Measurements from ENCODE around the gene TEAD4. TPM values are rescaled to one million over a fixed set of nuclear protein-coding genes. Genes with fewer than 3 reads are reported as not detected.

Gene TEAD4
- total and polyA plus RNA-seq, 2 experiments from 2014 or later, result 68.1 to 145 TPM

DNA sequence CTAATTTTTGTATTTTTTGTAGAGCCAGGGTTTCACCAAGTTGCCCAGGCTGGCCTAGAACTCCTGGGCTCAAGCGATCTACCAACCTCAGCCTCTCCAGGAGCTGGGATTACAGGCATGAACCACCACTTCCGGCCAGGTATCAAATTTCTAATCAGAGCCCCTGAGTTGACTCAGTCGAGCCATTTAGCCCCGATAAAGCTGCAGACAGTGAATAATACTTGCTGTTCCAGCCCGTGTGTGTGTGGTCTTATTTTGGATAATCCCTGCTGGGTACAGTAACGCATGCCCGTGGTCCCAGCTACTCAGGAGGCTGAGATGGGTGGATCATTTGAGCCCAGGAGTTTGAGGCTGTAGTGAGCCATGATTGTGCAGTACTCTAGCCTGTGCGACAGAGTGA, 57.0 kb downstream of the TEAD4 start:
- Histone ChIP-seq H3K4me3 (no peak overlapping the region), H3K4me2 (no peak overlapping the region), H3K79me2 (replicated peaks; ENCODE audit: insufficient read depth) (no peaks in the 10 kb centered on the region), H3K9me2 (ENCODE audit: insufficient read depth) (no peaks in the 10 kb centered on the region), H2AFZ (no peak overlapping the region), H4K20me1 (replicated peaks; ENCODE audit: insufficient read depth) (peaks cover 9% of the 10 kb centered on the region), H3K27ac (ENCODE audit: low read depth) (peak overlapping the region; percentile 59), H3K4me1 (ENCODE audit: insufficient read depth) (no peaks in the 10 kb centered on the region), H3K36me3 (ENCODE audit: insufficient read depth) (peaks cover 7% of the 10 kb centered on the region), H3F3A (replicated peaks; ENCODE audit: low read depth) (0 out of 2 replicates have a peak, but pooled peaks cover 11% of the 10 kb centered on the region), H3K27me3 (ENCODE audit: insufficient read depth) (no peaks in the 10 kb centered on the region)
- TF ChIP-seq JUNB (IDR thresholded peaks at IDR 0.05; ENCODE audit: unreplicated experiment), result no peak
- TF ChIP-seq STAT1 (IDR thresholded peaks at IDR 0.05; ENCODE audit: unreplicated experiment), result no peak
- TF ChIP-seq EZH2 (IDR thresholded peaks at IDR 0.05; ENCODE audit: low read depth, unreplicated experiment), result no peak
- TF ChIP-seq, protein P1, sequence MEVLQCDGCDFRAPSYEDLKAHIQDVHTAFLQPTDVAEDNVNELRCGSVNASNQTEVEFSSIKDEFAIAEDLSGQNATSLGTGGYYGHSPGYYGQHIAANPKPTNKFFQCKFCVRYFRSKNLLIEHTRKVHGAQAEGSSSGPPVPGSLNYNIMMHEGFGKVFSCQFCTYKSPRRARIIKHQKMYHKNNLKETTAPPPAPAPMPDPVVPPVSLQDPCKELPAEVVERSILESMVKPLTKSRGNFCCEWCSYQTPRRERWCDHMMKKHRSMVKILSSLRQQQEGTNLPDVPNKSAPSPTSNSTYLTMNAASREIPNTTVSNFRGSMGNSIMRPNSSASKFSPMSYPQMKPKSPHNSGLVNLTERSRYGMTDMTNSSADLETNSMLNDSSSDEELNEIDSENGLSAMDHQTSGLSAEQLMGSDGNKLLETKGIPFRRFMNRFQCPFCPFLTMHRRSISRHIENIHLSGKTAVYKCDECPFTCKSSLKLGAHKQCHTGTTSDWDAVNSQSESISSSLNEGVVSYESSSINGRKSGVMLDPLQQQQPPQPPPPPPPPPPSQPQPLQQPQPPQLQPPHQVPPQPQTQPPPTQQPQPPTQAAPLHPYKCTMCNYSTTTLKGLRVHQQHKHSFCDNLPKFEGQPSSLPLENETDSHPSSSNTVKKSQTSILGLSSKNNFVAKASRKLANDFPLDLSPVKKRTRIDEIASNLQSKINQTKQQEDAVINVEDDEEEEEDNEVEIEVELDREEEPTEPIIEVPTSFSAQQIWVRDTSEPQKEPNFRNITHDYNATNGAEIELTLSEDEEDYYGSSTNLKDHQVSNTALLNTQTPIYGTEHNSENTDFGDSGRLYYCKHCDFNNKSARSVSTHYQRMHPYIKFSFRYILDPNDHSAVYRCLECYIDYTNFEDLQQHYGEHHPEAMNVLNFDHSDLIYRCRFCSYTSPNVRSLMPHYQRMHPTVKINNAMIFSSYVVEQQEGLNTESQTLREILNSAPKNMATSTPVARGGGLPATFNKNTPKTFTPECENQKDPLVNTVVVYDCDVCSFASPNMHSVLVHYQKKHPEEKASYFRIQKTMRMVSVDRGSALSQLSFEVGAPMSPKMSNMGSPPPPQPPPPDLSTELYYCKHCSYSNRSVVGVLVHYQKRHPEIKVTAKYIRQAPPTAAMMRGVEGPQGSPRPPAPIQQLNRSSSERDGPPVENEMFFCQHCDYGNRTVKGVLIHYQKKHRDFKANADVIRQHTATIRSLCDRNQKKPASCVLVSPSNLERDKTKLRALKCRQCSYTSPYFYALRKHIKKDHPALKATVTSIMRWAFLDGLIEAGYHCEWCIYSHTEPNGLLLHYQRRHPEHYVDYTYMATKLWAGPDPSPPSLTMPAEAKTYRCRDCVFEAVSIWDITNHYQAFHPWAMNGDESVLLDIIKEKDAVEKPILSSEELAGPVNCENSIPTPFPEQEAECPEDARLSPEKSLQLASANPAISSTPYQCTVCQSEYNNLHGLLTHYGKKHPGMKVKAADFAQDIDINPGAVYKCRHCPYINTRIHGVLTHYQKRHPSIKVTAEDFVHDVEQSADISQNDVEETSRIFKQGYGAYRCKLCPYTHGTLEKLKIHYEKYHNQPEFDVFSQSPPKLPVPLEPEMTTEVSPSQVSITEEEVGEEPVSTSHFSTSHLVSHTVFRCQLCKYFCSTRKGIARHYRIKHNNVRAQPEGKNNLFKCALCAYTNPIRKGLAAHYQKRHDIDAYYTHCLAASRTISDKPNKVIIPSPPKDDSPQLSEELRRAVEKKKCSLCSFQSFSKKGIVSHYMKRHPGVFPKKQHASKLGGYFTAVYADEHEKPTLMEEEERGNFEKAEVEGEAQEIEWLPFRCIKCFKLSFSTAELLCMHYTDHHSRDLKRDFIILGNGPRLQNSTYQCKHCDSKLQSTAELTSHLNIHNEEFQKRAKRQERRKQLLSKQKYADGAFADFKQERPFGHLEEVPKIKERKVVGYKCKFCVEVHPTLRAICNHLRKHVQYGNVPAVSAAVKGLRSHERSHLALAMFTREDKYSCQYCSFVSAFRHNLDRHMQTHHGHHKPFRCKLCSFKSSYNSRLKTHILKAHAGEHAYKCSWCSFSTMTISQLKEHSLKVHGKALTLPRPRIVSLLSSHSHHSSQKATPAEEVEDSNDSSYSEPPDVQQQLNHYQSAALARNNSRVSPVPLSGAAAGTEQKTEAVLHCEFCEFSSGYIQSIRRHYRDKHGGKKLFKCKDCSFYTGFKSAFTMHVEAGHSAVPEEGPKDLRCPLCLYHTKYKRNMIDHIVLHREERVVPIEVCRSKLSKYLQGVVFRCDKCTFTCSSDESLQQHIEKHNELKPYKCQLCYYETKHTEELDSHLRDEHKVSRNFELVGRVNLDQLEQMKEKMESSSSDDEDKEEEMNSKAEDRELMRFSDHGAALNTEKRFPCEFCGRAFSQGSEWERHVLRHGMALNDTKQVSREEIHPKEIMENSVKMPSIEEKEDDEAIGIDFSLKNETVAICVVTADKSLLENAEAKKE (CRISPR knock-in tag; IDR thresholded peaks at IDR 0.05), result no peak
- TF ChIP-seq, protein P2, sequence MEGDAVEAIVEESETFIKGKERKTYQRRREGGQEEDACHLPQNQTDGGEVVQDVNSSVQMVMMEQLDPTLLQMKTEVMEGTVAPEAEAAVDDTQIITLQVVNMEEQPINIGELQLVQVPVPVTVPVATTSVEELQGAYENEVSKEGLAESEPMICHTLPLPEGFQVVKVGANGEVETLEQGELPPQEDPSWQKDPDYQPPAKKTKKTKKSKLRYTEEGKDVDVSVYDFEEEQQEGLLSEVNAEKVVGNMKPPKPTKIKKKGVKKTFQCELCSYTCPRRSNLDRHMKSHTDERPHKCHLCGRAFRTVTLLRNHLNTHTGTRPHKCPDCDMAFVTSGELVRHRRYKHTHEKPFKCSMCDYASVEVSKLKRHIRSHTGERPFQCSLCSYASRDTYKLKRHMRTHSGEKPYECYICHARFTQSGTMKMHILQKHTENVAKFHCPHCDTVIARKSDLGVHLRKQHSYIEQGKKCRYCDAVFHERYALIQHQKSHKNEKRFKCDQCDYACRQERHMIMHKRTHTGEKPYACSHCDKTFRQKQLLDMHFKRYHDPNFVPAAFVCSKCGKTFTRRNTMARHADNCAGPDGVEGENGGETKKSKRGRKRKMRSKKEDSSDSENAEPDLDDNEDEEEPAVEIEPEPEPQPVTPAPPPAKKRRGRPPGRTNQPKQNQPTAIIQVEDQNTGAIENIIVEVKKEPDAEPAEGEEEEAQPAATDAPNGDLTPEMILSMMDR (conservative IDR thresholded peaks at IDR 0.05; ENCODE audit: low read depth in 2 of 2), result no peak
- Mint-ChIP-seq H3K9me3 (no peaks in the 10 kb centered on the region), H3K27ac (no peak overlapping the region), H3K36me3 (ENCODE audit: low read depth) (peaks cover 68% of the 10 kb centered on the region), H3K27me3 (ENCODE audit: insufficient read depth, low read depth, poor library complexity) (peaks cover 8% of the 10 kb centered on the region), H3K4me3 (no peak overlapping the region), H3K4me1 (peaks cover 5% of the 10 kb centered on the region; the same call in 2 of the 3 replicates)
- no peak for DNase-seq (ENCODE audit: low spot score)
- no peak for ATAC-seq
